HFFc6 (cell line): ENCODE data around the gene FCRL2. TPM values are rescaled to one million over a fixed set of nuclear protein-coding genes. Genes with fewer than 3 reads are reported as not detected.

ENCODE experiments used
- DNase-seq: peaks from one replicate; pipeline ENCODE4 v3.0.0-alpha.2; 2018
- H3K27ac Mint-ChIP-seq: 2 replicates; pipeline ENCODE4 v1.8.0; 2020; ENCODE audit warnings: mild to moderate bottlenecking, mixed read lengths
- H3K27me3 Mint-ChIP-seq: 2 replicates; pipeline ENCODE4 v1.8.0; 2021; ENCODE audit warnings: mild to moderate bottlenecking, moderate library complexity, mixed read lengths; ENCODE audit not compliant: insufficient read depth
- H3K36me3 Mint-ChIP-seq: 2 replicates; pipeline ENCODE4 v1.8.0; 2021; ENCODE audit warnings: low read depth, mixed read lengths
- H3K4me1 Mint-ChIP-seq: 2 replicates; pipeline ENCODE4 v1.8.0; 2020; ENCODE audit warnings: low read depth, mixed read lengths
- H3K4me3 Mint-ChIP-seq: 2 replicates; pipeline ENCODE4 v1.8.0; 2020; ENCODE audit warnings: mild to moderate bottlenecking, moderate library complexity, mixed read lengths
- H3K9me3 Mint-ChIP-seq: 2 replicates; pipeline ENCODE4 v1.8.0; 2020; ENCODE audit warnings: mild to moderate bottlenecking, mixed read lengths
- CTCF ChIP-seq: fragments of 200-600 bp; sonication (generic); IDR thresholded peaks from 2 replicates; pipeline ENCODE4 v1.5.0; 2021; ENCODE audit warnings: antibody characterized with exemption, mild to moderate bottlenecking
- total RNA-seq, 6 experiments: library from RNA; stranded (reverse); fragmentation: NEBNext Ultra II Directional; extraction: Animal tissue kit (Norgen Biotek cat#: 25700); gene quantifications; 2 replicates in 1 of 6; 3 replicates in 5 of 6; pipeline ENCODE4 v1.2.3, GENCODE V29; 2021

Gene FCRL2
- total RNA-seq, 6 experiments from 2014 or later: not detected

GRCh38 chr1:157715736-157716135 is 61.2 kb downstream of the FCRL2 start:
- Mint-ChIP-seq H3K27ac (no peak overlapping the region), H3K27me3 (no peaks in the 10 kb centered on the region; the same call in none of the 2 replicates)
- no peak for TF ChIP-seq CTCF

DNA sequence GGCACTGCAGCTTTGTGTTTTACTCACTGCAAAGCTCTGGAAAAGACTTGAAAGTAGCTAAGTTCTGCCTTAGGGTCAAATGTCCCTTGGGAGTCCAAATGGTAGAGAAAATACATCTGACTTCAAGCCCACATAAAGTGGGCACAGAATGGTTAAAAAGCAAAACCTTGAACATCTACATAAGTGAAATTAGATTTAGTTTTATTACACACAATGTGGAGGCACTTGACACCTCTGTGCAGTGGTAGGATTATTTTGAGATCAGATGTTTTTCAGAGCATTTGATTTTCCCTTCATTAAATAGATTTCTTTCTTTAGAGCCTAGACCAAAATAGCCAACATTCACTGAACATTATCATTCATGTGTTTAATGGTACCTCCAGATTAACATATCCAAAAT is 65.1 kb downstream of the FCRL2 start:
- no peak for TF ChIP-seq CTCF
- Mint-ChIP-seq H3K4me3 (no peak overlapping the region), H3K27me3 (no peaks in the 10 kb centered on the region; the same call in 1 of the 2 replicates), H3K27ac (no peak overlapping the region), H3K36me3 (no peaks in the 10 kb centered on the region), H3K4me1 (no peaks in the 10 kb centered on the region), H3K9me3 (peaks cover 6% of the 10 kb centered on the region)
- DNase-seq: no peak

More at GRCh38 chr1:157715736-157716135, 61.2 kb downstream of the FCRL2 start:
- DNase-seq: no peak
- Mint-ChIP-seq H3K4me1 (no peaks in the 10 kb centered on the region), H3K9me3 (peaks cover 7% of the 10 kb centered on the region), H3K36me3 (no peaks in the 10 kb centered on the region), H3K4me3 (no peak overlapping the region)

DNA sequence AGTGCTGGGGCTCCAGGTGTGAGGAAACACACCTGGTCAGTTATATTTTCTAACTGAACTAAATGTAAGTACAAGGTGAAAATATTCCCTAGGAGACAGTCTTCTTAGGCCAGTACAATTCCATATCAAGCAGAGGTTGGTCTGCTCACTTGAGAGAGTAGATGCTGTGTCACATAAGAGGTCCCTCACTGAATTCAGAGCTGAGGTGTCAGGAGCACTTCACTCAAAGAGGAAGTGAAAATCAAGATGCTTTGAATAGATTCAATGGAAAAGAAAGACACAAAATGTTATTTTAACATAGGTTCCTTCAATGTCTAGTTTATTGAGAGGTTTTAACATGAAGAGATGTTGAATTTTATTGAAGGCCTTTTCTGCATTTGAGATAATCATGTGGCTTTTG is 72.1 kb downstream of the FCRL2 start:
- H3K4me3 Mint-ChIP-seq: no peak overlapping the region
- no peaks in the 10 kb centered on the region for H3K27me3 Mint-ChIP-seq
- H3K4me1 Mint-ChIP-seq: no peaks in the 10 kb centered on the region
- H3K27ac Mint-ChIP-seq: no peak overlapping the region
- no peaks in the 10 kb centered on the region for H3K36me3 Mint-ChIP-seq
- DNase-seq: no peak
- peaks cover 27% of the 10 kb centered on the region for H3K9me3 Mint-ChIP-seq
- TF ChIP-seq CTCF: no peak

DNA sequence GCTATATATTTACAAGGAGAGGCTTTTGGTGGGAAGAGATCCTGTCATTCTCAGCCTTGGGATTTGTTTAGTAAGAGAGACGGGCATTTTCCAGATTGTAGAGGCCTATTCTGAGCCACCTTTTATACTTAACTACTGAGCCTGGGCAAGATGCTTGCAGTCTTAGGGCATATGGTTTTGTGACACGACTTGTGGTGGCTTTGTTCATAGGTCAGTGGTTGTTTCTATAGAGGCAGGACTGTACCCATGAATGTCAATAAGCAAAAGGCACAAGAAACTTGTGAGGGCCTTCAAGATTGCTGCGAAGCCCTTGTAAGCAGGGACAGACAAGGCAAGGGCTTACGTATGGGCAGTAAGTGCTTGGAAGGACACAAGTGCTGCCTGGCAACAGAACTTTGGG is 73.0 kb downstream of the FCRL2 start:
- H3K36me3 Mint-ChIP-seq: no peaks in the 10 kb centered on the region
- H3K4me1 Mint-ChIP-seq: no peaks in the 10 kb centered on the region
- H3K27me3 Mint-ChIP-seq: no peaks in the 10 kb centered on the region
- H3K27ac Mint-ChIP-seq: no peak overlapping the region
- H3K9me3 Mint-ChIP-seq: peaks cover 24% of the 10 kb centered on the region
- no peak for TF ChIP-seq CTCF
- H3K4me3 Mint-ChIP-seq: no peak overlapping the region
- no peak for DNase-seq

DNA sequence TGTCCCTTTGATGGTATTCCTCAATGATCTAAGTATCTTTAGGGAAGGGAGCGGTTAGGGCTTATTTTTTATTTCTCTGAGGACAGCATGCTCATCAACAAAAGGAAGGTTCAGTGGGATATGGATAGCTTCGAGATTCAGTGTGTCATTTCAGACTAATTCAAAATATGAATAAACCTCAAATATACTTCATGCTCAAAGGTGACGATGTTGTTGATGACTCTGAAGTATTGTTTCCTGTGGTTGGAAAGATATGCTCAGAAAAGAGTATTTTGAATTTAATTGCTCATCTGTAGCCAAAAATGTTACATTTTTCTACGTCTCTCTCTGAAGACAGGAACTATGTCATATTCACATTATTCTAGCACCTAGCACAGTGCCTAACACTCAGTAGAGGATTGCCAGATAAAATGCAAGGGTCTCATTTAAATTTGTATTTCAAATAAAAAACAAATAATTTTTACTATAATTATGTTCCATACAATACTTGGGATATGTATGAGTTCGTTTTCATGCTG is 74.6 kb downstream of the FCRL2 start:
- peaks cover 1% of the 10 kb centered on the region for H3K27me3 Mint-ChIP-seq
- H3K4me1 Mint-ChIP-seq: no peaks in the 10 kb centered on the region
- no peak for TF ChIP-seq CTCF
- H3K4me3 Mint-ChIP-seq: no peak overlapping the region
- peaks cover 32% of the 10 kb centered on the region for H3K9me3 Mint-ChIP-seq
- no peak for DNase-seq
- no peak overlapping the region for H3K27ac Mint-ChIP-seq
- no peaks in the 10 kb centered on the region for H3K36me3 Mint-ChIP-seq

- DNase-seq: no peak
- TF ChIP-seq CTCF: no peak
- no peaks in the 10 kb centered on the region for H3K4me1 Mint-ChIP-seq
- no peak within 1 kb of the TSS for H3K4me3 Mint-ChIP-seq
- H3K9me3 Mint-ChIP-seq: peaks cover 28% of the 10 kb centered on the region
- no peak within 1 kb of the TSS for H3K27ac Mint-ChIP-seq
- peaks cover 4% of the 10 kb centered on the region for H3K27me3 Mint-ChIP-seq
- no peaks in the 10 kb centered on the region for H3K36me3 Mint-ChIP-seq
Measured at GRCh38 chr1:157700732-157701131, 76.2 kb downstream of the FCRL2 start, which contains the start of gene FCRL3. Gene FCRL3, minus strand, starts transcription at chr1:157700769. Its CDS starts 280 bp downstream, at chr1:157700489.
